Pancreas (tissue), 10 donors: ENCODE results near the gene RAD18. TPM values are rescaled to one million over a fixed set of nuclear protein-coding genes. Genes with fewer than 3 reads are reported as not detected.

ENCODE experiments used
- ATAC-seq, 4 donors: fragments of 200-7000 bp; cut with Tn5 transposase; one replicate each; pipeline versions ENCODE4 v1.8.0 to v1.9.1; 2020; ENCODE audit warnings: mild to moderate bottlenecking in 4 of 4, moderate library complexity in 4 of 4
- DNase-seq, 6 donors: peaks; one replicate each; pipeline ENCODE4 v3.0.0-alpha.2; 2020
- FAIRE-seq: peaks from 2 replicates; lab custom pipeline; 2012; peaks lifted over from hg19 to GRCh38; lab: Jason Lieb, UNC
- H3K27ac ChIP-seq, 4 donors: fragments of 200-600 bp; sonication (generic); 1 replicate in 3 of 4; 2 replicates in 1 of 4; pipeline versions ENCODE4 v1.5.0 to v1.8.0; 2020
- H3K27me3 ChIP-seq, 4 donors: fragments of 200-600 bp; one replicate each; pipeline ENCODE4 v1.8.0; 2021
- H3K36me3 ChIP-seq, 3 donors: fragments of 200-600 bp; sonication (generic) in 1 of 3; one replicate each; pipeline versions ENCODE4 v1.5.0 to v1.8.0; 2020 to 2021
- H3K4me1 ChIP-seq, 3 donors: fragments of 200-600 bp; one replicate each; pipeline ENCODE4 v1.8.0; 2021
- H3K4me3 ChIP-seq, 4 donors: fragments of 200-600 bp; sonication (generic) in 2 of 4; one replicate each; pipeline versions ENCODE4 v1.5.0 to v1.8.0; 2020 to 2021
- H3K9me3 ChIP-seq, 4 donors: fragments of 200-600 bp; one replicate each; pipeline ENCODE4 v1.8.0; 2021
- WGBS, 2 donors: extraction: QIAGEN DNeasy Blood & Tissue Kit; methylation state at CpG; one replicate each; pipeline ENCODE4 v1.1.7; 2013; 5-methylcytosine and 5-hydroxymethylcytosine counted together
- intact Hi-C, 3 donors: fragments of 100-400 bp; cut with DNase I; formaldehyde crosslinking; loops; one replicate each; pipeline versions ENCODE4 v1.11.1 to v1.14.2; 2022
- polyA plus RNA-seq, 2 donors: library from polyadenylated mRNA; stranded (reverse); fragments of 200-250 nt; gene quantifications; one replicate each; pipeline ENCODE4 v1.2.3, GENCODE V29; 2013
- total RNA-seq, 6 donors: library from RNA; stranded (reverse); fragmentation: NEBNext Ultra II Directional in 4 of 6; extraction: Animal tissue kit (Norgen Biotek cat#: 25700) in 4 of 6; gene quantifications; one replicate each; pipeline versions ENCODE4 v1.2.1 to v1.2.4, GENCODE V29; 2021 to 2023
- TF ChIP-seq, protein P1 (sequence below), 4 donors: fragments of 200-600 bp; sonication (generic) in 3 of 4; IDR thresholded peaks; one replicate each; pipeline versions ENCODE4 v1.5.0 to v1.8.0; 2021; ENCODE audit warnings: antibody characterized with exemption in 4 of 4
- donor health status: healthy with polysubstance abuse.
- donor health status: DM: no; HTN: no; CAD: no; lungs with moderate emphysema.
- donor health status: DM: no; HTN: no; CAD: no.
- donor health status: control.
- donor health status: control.
- donor health status: Bipolar disorder and iron deficiency.
- donor health status: DM: yes; HTN: yes; CAD: no.
- donor health status: DM: no; HTN: no; CAD: no.
- donor health status: DM: no; HTN: no; CAD: no.
- donor health status: DM: yes; HTN: yes; CAD: no.

The RAD18 gene
- total and polyA plus RNA-seq, 8 donors = 1.2 to 4.3 (median 2.2) TPM

DNA sequence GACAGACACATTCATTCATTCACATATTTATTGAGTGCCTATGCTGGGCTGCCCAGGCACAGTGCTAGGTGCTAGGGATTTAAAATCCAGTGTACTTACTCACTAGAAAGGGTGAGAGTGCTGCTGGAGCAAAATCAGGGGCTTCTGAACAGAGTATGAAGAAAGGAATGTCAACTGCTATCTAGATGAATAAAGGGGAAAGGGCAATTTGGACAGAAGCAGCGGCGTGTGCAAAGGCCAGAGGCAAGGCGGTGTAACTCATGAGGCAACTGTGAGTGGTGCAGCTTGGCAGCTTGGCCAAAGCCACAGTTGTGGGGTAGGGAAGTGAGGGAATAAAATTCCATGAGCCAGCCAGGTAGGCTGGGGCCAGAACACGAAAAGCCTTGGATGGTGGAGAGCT lies 76.7 kb downstream of the RAD18 start:
- TF ChIP-seq, protein P1, sequence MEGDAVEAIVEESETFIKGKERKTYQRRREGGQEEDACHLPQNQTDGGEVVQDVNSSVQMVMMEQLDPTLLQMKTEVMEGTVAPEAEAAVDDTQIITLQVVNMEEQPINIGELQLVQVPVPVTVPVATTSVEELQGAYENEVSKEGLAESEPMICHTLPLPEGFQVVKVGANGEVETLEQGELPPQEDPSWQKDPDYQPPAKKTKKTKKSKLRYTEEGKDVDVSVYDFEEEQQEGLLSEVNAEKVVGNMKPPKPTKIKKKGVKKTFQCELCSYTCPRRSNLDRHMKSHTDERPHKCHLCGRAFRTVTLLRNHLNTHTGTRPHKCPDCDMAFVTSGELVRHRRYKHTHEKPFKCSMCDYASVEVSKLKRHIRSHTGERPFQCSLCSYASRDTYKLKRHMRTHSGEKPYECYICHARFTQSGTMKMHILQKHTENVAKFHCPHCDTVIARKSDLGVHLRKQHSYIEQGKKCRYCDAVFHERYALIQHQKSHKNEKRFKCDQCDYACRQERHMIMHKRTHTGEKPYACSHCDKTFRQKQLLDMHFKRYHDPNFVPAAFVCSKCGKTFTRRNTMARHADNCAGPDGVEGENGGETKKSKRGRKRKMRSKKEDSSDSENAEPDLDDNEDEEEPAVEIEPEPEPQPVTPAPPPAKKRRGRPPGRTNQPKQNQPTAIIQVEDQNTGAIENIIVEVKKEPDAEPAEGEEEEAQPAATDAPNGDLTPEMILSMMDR (IDR thresholded peaks at IDR 0.05) = no peak
- DNase-seq (no peak), FAIRE-seq (no peak), ATAC-seq (no peak)
- Histone ChIP-seq H3K36me3 (no peaks in the 10 kb centered on the region), H3K4me3 (no peak overlapping the region), H3K4me1 (no peaks in the 10 kb centered on the region), H3K27me3 (no peaks in the 10 kb centered on the region), H3K27ac (no peak overlapping the region), H3K9me3 (no peaks in the 10 kb centered on the region)
- WGBS, 2 donors = 72 to 84% methylated on average over 4 of the region's 4 CpGs
- intact Hi-C loops = no loop called here

DNA sequence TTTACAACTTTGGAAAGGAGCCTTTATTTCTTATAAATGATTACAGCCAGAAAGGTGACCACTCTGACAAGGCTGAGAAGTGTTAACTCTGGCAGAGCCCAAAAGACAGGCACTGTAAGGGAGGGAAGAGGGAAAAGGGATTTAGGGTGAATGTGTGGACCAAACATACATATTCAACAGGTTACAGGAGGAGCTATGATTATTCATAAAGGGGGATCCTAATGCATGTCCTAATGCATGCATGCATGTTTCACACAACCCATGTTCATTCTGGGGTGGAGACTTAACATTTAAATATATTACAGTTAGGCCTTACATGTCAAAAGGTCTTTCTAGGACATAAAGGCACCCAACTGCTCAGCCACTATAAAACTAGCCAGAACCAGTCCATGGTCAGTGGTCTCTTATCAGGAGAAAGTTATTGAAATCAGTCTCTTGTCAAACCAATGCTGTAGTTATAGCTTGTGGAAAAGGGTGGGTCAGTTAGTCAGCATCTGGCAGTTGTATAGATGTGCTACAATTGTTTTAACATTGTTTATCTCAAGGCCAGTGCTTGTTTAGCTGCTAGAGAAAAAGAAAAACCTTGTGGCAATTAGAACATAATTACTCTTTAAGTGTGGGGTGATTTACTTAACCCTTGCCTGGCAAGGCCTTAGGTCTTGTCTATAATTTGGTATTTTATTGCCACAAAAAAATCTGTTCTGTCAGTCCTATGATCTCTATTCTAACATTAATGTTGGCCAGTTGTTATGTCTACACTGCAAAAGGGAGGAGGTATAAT lies 77.5 kb downstream of the RAD18 start:
- no peaks in the 10 kb centered on the region for H3K36me3 ChIP-seq
- intact Hi-C loops = no loop called here
- H3K27me3 ChIP-seq = no peaks in the 10 kb centered on the region
- ATAC-seq = no peak
- TF ChIP-seq, protein P1 (IDR thresholded peaks at IDR 0.05) = no peak
- no peaks in the 10 kb centered on the region for H3K9me3 ChIP-seq
- FAIRE-seq = no peak
- H3K4me1 ChIP-seq = no peaks in the 10 kb centered on the region
- no peak overlapping the region for H3K27ac ChIP-seq
- DNase-seq = no peak
- no peak overlapping the region for H3K4me3 ChIP-seq

GRCh38 chr3:8884630-8885290 lies 78.5 kb downstream of the RAD18 start:
- H3K4me1 ChIP-seq = no peaks in the 10 kb centered on the region
- H3K27me3 ChIP-seq = no peaks in the 10 kb centered on the region
- H3K4me3 ChIP-seq = no peak overlapping the region
- WGBS, 2 donors = 97% methylated on average over 1 of the region's 1 CpG
- intact Hi-C loops = no loop called here
- DNase-seq (no peak), ATAC-seq (no peak), FAIRE-seq (no peak)
- H3K36me3 ChIP-seq = no peaks in the 10 kb centered on the region
- TF ChIP-seq, protein P1 (IDR thresholded peaks at IDR 0.05) = no peak
- no peaks in the 10 kb centered on the region for H3K9me3 ChIP-seq
- no peak overlapping the region for H3K27ac ChIP-seq

DNA sequence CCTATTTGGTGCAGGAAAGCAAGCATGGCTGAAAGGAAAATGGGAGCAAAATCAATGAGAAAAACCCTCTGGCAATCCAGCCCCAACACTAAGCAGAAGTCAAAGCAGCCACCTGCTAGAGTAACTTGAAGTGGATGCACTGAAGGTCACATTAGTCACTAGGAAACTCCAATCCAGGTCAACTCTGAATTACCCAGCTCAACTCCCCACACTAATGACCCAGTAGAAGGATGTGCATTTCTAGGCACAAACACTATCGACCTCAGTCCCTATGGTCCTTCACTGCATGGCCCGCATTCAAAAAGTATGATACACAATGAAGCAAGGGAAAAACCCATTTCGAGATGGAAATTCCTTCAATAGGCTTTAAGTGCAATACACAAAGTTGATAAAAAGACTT lies 80.6 kb downstream of the RAD18 start:
- Histone ChIP-seq H3K36me3 (no peaks in the 10 kb centered on the region), H3K27me3 (no peaks in the 10 kb centered on the region), H3K9me3 (no peaks in the 10 kb centered on the region), H3K4me1 (no peaks in the 10 kb centered on the region), H3K27ac (no peak overlapping the region), H3K4me3 (no peak overlapping the region)
- TF ChIP-seq, protein P1 (IDR thresholded peaks at IDR 0.05) = no peak
- intact Hi-C loops = no loop called here
- no peak for FAIRE-seq
- DNase-seq = no peak
- WGBS, 2 donors = 96% methylated on average over 3 of the region's 3 CpGs
- no peak for ATAC-seq

DNA sequence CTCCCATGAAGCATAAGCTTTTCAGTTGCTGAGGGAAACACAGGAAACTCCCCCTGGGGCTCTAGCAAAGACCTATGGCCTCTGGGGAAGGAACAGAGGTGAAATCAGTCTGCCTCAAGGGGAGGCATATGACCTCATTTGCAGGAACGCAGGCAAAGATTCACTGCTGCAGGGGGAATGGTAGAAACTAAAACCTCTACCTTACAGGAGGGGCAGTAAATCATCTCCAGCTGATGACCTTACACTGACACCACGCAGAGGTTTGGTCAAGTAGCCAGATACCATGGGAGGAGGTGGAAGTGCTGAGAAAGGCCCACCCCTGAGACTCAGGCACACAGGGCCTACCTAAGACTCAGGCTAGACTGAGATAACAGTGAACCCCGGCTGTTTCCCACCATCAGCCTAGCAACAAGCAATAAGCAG lies 81.1 kb downstream of the RAD18 start:
- Histone ChIP-seq H3K4me3 (no peak overlapping the region), H3K4me1 (no peaks in the 10 kb centered on the region), H3K9me3 (no peaks in the 10 kb centered on the region), H3K27ac (no peak overlapping the region), H3K27me3 (no peaks in the 10 kb centered on the region), H3K36me3 (no peaks in the 10 kb centered on the region)
- DNase-seq (no peak), ATAC-seq (no peak), FAIRE-seq (no peak)
- intact Hi-C loops = no loop called here
- TF ChIP-seq, protein P1 (IDR thresholded peaks at IDR 0.05) = no peak
- 67 to 84% methylated on average over 3 of the region's 3 CpGs for WGBS, 2 donors
